Fibroblast of skin of right quadriceps (primary cell): ENCODE results near the gene HOXA13.

Experiments used
- DNase-seq: peaks from one replicate; pipeline ENCODE4 v3.0.0-alpha.2; 2013

Gene HOXA13

DNA sequence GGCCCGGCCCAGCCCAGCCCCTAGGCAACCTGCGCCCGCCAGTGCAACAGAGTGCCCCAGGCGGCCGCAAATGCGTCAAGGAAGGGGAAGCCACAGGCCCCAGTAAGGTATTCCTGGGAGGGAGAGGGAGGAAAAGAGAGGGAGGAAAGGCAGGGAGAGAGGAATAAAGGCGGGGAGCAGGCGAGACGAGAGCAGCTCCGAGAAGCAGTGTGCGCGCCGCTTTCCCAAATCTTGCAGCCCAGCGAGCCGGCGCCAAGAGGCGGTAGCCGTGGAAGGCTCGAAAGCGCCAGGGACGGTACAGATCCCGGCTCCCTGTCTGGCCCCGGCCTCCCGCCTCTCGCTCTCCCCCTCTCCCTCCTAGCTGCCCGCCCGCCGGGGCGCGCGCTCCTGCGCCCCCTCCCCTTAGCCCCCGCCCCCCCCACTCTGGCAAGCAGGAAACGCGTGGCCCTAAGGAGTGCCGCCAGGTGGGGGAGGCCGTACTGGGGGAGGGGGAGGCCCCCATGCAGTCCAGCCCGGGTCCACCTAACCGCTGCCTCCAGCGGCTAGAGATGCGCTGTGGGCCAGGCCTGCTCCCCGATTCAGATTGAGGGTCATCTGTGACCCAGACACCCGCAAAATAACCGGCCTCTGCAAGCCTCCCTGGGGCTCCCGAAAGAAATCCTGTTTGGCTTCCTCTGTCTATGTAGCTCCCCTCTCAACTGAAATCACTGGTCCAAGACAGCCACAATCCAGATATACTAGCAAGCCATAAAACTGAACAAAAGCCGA lies 30.0 kb downstream of the HOXA13 start:
- DNase-seq = peak; percentile 70

DNA sequence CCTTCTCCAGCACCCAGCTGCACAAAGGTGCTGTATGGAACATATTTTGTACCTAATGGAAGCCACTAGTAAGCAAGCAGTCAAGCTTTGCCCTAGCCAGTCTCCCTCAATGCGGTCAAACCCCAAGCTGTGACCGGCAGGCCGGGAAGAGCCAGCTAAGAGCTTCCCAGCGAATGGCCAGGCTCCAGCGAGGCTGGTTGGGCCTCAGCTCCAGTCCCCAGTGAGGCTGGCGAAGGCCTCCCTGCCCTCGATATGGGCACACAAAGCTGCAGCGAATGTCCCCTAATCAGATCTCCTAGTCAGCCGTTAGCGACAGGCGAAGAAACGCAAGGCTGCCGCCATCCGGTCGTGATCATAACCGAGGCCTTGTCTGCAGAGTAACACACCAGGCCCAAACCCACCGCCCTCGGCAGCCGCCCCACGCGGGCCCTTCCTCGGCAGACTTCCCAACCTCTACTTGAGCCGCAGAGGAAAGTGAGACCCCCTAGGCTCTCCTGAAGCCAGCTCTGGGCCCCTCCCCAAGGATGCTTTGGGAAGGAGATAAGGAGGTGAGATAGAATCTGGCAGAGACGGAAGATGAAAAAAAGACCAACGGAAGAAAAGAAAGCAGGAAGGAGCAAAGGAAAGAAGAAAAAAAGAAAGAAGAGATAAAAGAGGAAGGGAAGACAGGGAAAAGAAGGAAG lies 31.5 kb downstream of the HOXA13 start:
- DNase-seq = peak; percentile 79

DNA sequence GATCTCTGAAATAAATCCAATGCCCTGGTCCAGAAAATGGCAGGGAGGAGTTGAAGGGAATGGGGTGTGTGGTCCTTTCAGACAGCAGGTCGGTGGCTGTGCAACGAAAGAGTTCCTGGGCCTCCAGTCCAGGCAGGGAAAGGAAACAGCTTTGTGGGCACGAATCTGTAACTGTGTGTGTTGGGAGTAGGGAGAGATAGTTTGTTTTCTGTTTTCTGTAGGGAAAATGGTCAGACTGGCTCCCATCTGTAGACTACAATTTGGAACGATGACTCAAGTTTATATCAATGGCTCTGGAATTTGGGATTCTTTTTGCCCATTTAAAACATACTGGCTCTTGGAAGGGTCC lies 32.0 kb downstream of the HOXA13 start:
- peak; percentile 79 for DNase-seq

- peak; percentile 89 for DNase-seq
Observed at GRCh38 chr7:27166531-27167505, 33.1 kb downstream of the HOXA13 start.

DNA sequence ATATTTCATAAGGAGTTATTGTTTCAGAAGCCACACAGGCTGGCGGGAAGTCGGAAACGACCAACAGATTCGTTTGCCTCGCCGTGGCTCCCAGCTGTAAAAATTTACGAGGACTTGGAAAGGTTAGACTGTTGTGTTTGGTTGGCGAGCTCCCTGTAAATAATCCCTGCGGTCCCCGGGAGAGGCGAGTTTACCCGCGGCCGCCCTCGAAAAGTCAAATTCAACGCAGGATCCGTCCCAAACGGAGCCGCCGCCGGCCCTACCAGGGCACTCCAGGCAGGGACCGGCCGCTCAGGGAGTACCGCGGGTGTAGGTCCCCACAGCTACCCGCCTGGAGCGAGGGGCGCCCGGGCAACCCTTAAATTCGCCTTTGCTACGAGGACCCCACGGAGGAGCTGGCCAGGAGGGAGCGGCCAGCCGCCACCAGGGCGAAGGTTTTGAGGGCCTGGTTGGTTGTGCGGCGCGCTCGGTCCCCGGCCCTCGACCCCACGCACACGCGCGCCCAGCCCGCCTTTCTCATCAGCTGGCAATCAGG lies 33.8 kb downstream of the HOXA13 start:
- DNase-seq = no peak

GRCh38 chr7:27165089-27165995 lies 34.5 kb downstream of the HOXA13 start, which contains the start of gene HOXA9:
HOXA9 (minus strand) TSS chr7:27165537; CDS start chr7:27165457, 80 bp downstream.
- peak; percentile 98 for DNase-seq

- DNase-seq = peak; percentile 47
Observed at GRCh38 chr7:27164367-27165088, 35.4 kb downstream of the HOXA13 start.

DNA sequence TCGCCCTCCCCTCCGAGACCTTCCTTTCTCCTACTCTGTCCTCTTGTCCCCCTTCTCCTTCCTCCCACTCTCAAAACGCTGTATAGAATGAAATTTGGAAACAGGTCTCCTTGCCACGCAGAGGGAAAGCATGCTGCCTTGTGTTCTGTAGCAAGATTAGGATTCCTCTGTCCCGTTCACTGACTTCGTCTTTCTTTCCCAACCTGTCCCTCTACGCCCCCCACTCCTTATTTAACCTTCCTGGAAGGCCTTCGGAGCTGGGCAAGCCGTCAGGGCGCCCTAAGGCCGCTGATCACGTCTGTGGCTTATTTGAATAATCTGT lies 35.9 kb downstream of the HOXA13 start:
- no peak for DNase-seq

GRCh38 chr7:27163288-27164044 lies 36.4 kb downstream of the HOXA13 start:
- no peak for DNase-seq

GRCh38 chr7:27162561-27163287 lies 37.2 kb downstream of the HOXA13 start:
- DNase-seq = no peak

DNA sequence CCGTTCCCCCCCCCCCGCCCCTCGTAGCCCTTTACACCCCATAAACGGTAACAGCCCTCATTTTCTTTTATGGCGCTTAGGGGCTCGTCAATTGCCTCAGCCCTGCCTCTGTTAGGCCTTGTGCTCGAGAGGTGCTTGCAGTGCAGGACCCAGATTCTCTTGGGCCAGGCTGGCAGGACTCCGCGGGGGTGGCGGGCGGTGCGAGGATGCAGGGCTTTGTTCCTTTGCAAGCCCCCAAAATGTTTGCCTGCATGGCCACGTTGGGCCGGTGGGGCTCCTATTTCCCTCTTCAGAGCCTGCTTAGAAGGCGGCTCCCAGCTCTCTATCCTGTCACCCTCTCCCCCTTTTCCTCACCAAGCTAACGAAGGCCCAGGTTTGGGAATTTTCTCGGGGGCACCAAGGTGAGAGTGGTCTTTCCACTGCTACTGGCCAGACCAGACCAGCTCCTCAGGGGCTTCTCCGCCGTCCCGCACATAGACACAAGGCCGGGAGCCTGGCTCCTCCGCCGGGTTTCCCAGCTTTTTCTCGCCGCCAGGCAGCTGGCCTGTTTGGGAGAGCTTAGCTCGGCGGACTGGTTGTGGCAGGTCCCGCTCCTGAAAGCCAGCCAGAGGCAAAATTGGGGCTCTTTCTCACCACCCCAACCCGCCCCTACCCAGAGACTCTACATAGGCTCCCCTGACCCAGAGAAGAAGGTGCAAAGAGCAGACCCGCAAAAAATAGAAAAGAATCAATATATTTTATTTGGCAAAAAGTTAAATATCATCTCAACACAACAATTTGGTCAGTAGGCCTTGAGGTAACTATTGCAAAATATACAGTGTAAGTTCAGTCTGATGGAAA lies 38.0 kb downstream of the HOXA13 start:
- peak; percentile 48 for DNase-seq

DNA sequence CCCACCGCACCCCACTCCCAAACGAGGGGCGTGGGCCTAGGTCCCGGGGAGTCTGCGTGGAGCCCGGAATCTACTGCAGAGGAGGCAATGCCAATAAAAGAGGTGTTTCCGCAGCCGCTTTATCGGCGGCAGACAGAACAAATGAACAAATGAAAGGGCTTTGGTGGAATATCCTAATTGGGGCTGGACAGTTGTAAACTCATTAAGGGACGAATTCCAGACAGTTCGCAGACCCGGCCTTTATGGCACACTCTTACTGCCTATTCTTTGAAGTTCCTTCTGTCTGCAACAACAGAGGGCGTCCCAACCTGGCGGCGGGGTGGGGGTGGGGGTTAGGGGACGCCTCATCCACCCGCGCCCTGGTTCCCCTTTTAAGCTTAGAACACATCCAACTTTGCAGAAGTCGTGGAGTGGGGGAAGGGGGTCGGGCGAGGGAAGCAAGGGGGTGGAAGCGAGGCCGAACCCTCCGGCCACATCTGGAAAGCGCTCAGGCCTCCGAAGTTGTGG lies 38.6 kb downstream of the HOXA13 start:
- peak; percentile 56 for DNase-seq

- peak; percentile 85 for DNase-seq
Observed at GRCh38 chr7:27160546-27161213, 39.2 kb downstream of the HOXA13 start.

GRCh38 chr7:27160145-27160545 lies 39.7 kb downstream of the HOXA13 start:
- DNase-seq = no peak

DNA sequence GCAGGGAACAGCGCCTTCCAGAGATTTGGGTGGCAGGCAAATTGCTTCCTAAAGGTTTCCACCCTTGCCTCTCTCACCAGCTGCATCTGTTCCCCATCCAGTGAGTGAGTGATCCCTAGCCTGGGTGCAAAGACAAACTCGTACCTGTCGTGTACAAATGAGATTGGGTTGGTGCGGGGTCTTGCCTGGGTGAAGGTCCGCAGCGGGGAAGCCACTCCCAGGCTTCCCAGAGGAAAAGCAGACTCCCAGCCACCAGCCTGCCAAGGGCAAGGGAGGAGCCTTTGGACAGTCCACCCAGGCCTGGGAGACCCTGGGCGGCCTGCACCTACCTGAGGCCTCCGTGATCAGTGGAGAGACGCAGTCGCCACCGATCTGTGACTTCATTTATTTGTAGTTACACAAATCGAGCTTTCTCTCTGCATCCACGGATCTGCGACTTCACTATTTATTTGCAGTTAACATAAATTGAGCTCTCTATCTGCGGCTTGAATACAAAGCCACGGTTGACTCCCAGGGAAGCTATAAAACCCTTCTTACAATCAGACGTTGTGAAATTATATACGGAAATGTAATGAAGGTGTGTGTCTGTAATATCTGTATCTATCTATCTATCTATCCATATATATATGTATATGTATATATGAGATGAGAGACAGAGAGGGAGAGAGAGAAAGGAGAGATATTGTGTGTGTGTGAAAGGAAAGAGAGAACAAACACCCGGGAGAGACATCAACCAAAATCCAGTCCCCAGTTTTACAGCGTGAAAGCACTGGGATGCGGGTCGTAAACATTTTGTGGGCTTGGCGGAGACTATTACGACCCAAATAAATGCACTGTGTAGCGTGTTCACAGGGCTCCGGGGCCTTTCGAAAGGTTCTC lies 40.4 kb downstream of the HOXA13 start:
- no peak for DNase-seq

- no peak for DNase-seq
Observed at GRCh38 chr7:27158436-27159265, 41.2 kb downstream of the HOXA13 start.
